ENCODE results near the gene HNRNPUL1.

Gene HNRNPUL1

DNA sequence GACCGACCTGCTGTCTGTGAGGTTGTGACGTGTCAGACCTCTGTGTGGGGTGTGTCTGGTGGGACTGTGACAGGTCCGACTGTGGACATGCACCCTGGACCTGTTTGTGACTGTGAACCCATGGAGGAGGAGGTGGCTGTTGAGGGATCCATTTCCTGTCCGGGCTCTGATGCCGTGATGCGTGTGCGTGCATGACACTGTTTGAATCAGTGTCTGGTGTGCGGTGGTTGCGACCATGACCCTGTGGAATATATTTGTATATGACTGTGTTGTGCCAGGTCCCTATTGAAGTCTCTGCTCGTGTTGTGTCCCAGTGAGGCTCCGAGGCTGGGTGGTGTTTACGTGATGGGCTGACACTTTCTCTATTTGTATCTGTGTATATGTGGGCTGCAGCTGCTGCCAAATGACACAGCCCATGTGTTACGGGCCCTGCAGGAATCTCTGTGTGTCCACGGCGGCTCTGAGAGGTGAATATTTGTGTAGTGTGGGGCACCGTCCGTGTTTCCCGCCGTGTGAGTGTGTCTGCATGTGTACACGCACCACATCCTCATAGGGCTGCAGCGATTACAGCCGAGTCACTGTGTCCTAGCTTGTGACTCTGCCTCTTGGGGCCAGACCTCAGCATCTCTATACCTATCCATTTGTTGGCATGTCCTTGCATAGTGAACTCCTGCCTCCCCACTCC lies 64.1 kb downstream of the HNRNPUL1 start:
- Histone ChIP-seq H3K27ac (ENCODE audit: low read depth, low read length, poor library complexity, severe bottlenecking) (peak overlapping the region; percentile 85), H2AFZ (ENCODE audit: low read length) (no peak overlapping the region), H3K79me2 (ENCODE audit: insufficient read depth, low read length) (no peaks in the 10 kb centered on the region), H3K9ac (ENCODE audit: low read length) (peak overlapping the region; percentile 71; the same call in 1 of the 2 replicates), H3K4me3 (ENCODE audit: low read depth, low read length, poor library complexity, severe bottlenecking) (peak overlapping the region; percentile 56), H3K27me3 (ENCODE audit: insufficient read depth, low read length) (no peaks in the 10 kb centered on the region), H3K9me2 (ENCODE audit: low read depth, low read length) (no peaks in the 10 kb centered on the region), H3K36me3 (ENCODE audit: insufficient read depth, low read length) (peaks cover 35% of the 10 kb centered on the region), H3K4me2 (ENCODE audit: low read length) (peak overlapping the region; percentile 75), H3K4me1 (ENCODE audit: insufficient read depth, low read length, severe bottlenecking) (peaks cover 37% of the 10 kb centered on the region), H3K9me3 (ENCODE audit: low read length) (no peaks in the 10 kb centered on the region), H4K20me1 (ENCODE audit: insufficient read depth, low read length) (no peaks in the 10 kb centered on the region), H3F3A (ENCODE audit: insufficient read depth, low read length) (0 out of 2 replicates have a peak, but pooled peaks cover 4% of the 10 kb centered on the region)
- TF ChIP-seq, protein P1, sequence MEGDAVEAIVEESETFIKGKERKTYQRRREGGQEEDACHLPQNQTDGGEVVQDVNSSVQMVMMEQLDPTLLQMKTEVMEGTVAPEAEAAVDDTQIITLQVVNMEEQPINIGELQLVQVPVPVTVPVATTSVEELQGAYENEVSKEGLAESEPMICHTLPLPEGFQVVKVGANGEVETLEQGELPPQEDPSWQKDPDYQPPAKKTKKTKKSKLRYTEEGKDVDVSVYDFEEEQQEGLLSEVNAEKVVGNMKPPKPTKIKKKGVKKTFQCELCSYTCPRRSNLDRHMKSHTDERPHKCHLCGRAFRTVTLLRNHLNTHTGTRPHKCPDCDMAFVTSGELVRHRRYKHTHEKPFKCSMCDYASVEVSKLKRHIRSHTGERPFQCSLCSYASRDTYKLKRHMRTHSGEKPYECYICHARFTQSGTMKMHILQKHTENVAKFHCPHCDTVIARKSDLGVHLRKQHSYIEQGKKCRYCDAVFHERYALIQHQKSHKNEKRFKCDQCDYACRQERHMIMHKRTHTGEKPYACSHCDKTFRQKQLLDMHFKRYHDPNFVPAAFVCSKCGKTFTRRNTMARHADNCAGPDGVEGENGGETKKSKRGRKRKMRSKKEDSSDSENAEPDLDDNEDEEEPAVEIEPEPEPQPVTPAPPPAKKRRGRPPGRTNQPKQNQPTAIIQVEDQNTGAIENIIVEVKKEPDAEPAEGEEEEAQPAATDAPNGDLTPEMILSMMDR (IDR thresholded peaks at IDR 0.05; ENCODE audit: low read length) = no peak
- no peak for TF ChIP-seq EZH2 (IDR thresholded peaks at IDR 0.05; ENCODE audit: borderline replicate concordance, low read length)

DNA sequence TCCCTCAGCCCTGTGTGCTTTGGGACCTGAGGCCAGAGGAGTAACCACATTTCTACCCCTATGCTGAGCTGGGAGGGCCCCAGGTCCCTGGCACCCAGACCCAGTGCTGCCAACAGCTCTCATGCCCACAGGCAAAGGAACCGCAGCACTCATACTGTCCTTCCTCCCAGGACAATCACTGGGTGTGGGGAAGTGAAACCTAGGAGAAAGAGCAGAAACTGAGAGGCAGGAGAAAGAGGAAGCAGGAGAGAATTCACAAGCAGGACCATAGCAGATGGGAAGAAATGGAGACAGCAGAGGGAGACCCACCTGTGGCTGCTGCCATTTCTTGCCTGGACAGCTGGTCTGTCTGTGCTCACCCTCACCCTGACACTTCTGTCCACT lies 64.7 kb downstream of the HNRNPUL1 start:
- Histone ChIP-seq H3K36me3 (ENCODE audit: insufficient read depth, low read length) (peaks cover 35% of the 10 kb centered on the region), H3K27me3 (ENCODE audit: insufficient read depth, low read length) (no peaks in the 10 kb centered on the region), H3K9me2 (ENCODE audit: low read depth, low read length) (no peaks in the 10 kb centered on the region), H2AFZ (ENCODE audit: low read length) (no peak overlapping the region), H3F3A (ENCODE audit: insufficient read depth, low read length) (0 out of 2 replicates have a peak, but pooled peaks cover 4% of the 10 kb centered on the region), H3K27ac (ENCODE audit: low read depth, low read length, poor library complexity, severe bottlenecking) (peak overlapping the region; percentile 85), H4K20me1 (ENCODE audit: insufficient read depth, low read length) (no peaks in the 10 kb centered on the region), H3K79me2 (ENCODE audit: insufficient read depth, low read length) (no peaks in the 10 kb centered on the region), H3K9me3 (ENCODE audit: low read length) (no peaks in the 10 kb centered on the region), H3K4me3 (ENCODE audit: low read depth, low read length, poor library complexity, severe bottlenecking) (peak overlapping the region; percentile 56), H3K4me1 (ENCODE audit: insufficient read depth, low read length, severe bottlenecking) (peaks cover 37% of the 10 kb centered on the region), H3K9ac (ENCODE audit: low read length) (peak overlapping the region; percentile 71; the same call in 1 of the 2 replicates), H3K4me2 (ENCODE audit: low read length) (peak overlapping the region; percentile 75; the same call in 1 of the 2 replicates)
- no peak for TF ChIP-seq EZH2 (IDR thresholded peaks at IDR 0.05; ENCODE audit: borderline replicate concordance, low read length)
- TF ChIP-seq, protein P1 (IDR thresholded peaks at IDR 0.05; ENCODE audit: low read length) = no peak

DNA sequence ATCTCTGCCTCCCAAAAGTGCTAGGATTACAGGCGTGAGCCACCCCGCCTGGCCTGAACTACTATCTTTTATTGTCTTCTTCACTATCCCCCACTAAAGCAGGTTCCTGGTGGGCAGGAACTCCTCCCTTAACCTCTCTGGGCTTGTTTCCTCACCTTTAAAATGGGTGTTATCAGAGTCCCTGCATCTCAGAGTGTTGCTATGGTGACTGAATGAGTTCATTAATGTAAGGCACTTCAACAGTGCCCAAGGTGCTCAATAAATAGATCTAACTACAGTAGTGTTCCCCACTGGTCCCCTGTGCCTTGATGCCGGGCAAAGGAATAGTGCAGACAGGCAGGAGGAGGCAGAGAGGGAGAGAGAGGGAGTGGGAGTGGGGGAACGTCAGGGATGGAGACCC lies 66.3 kb downstream of the HNRNPUL1 start:
- H4K20me1 ChIP-seq (ENCODE audit: insufficient read depth, low read length) = no peaks in the 10 kb centered on the region
- no peak overlapping the region for H3K4me2 ChIP-seq (ENCODE audit: low read length)
- no peaks in the 10 kb centered on the region for H3F3A ChIP-seq (ENCODE audit: insufficient read depth, low read length)
- no peaks in the 10 kb centered on the region for H3K79me2 ChIP-seq (ENCODE audit: insufficient read depth, low read length)
- H3K27me3 ChIP-seq (ENCODE audit: insufficient read depth, low read length) = no peaks in the 10 kb centered on the region
- no peak overlapping the region for H3K27ac ChIP-seq (ENCODE audit: low read depth, low read length, poor library complexity, severe bottlenecking)
- H3K4me3 ChIP-seq (ENCODE audit: low read depth, low read length, poor library complexity, severe bottlenecking) = no peak overlapping the region
- no peak overlapping the region for H2AFZ ChIP-seq (ENCODE audit: low read length)
- TF ChIP-seq, protein P1 (IDR thresholded peaks at IDR 0.05; ENCODE audit: low read length) = no peak
- no peak for TF ChIP-seq EZH2 (IDR thresholded peaks at IDR 0.05; ENCODE audit: borderline replicate concordance, low read length)
- H3K9me2 ChIP-seq (ENCODE audit: low read depth, low read length) = no peaks in the 10 kb centered on the region
- H3K9ac ChIP-seq (ENCODE audit: low read length) = no peak overlapping the region
- H3K4me1 ChIP-seq (ENCODE audit: insufficient read depth, low read length, severe bottlenecking) = peaks cover 36% of the 10 kb centered on the region
- no peaks in the 10 kb centered on the region for H3K9me3 ChIP-seq (ENCODE audit: low read length)
- peaks cover 40% of the 10 kb centered on the region for H3K36me3 ChIP-seq (ENCODE audit: insufficient read depth, low read length)
